Panc1 (cell line): ENCODE measurements around the gene CYB5A. TPM values are rescaled to one million over a fixed set of nuclear protein-coding genes. Genes with fewer than 3 reads are reported as not detected.

Source experiments
- ATAC-seq: fragments of 200-7000 bp; cut with Tn5 transposase; 2 replicates; pipeline ENCODE4 v1.9.1; 2020; ENCODE audit warnings: mild to moderate bottlenecking, moderate library complexity
- BruUV-seq: library from RNA; stranded (reverse); fragments of 400-500 nt; replicated peaks from 2 replicates; lab custom pipeline; 2021; lab: Mats Ljungman, UMichigan
- CTCF ChIA-PET: fragments of 300-600 bp; sonication (Branson Sonifier 250); formaldehyde crosslinking; loops from one replicate; lab custom pipeline; 2022; ENCODE audit warnings: antibody characterized with exemption; lab: Charles Lee
- POLR2A ChIA-PET: fragments of 300-600 bp; sonication (Branson Sonifier 250); formaldehyde crosslinking; loops from one replicate; lab custom pipeline; 2022; ENCODE audit warnings: antibody characterized with exemption; lab: Charles Lee
- DNase-seq: peaks from one replicate; pipeline ENCODE4 v3.0.0-alpha.2; 2010; ENCODE audit warnings: low read depth, low spot score
- H3K27ac ChIP-seq: 2 replicates; pipeline ENCODE4 v1.5.1; 2011; ENCODE audit warnings: mild to moderate bottlenecking, low read length, inconsistent platforms
- H3K27me3 ChIP-seq: fragments of 200-500 bp; sonication (Bioruptor generic); 2 replicates; pipeline ENCODE4 v1.6.0; 2014; ENCODE audit warnings: low read length, inconsistent platforms; ENCODE audit not compliant: control insufficient read depth, insufficient read depth
- H3K36me3 ChIP-seq: fragments of 200-500 bp; sonication (Bioruptor generic); 2 replicates; pipeline ENCODE4 v1.5.1; 2014; ENCODE audit warnings: inconsistent platforms, mild to moderate bottlenecking, low read length, moderate library complexity; ENCODE audit not compliant: control insufficient read depth, insufficient read depth
- H3K4me1 ChIP-seq: 2 replicates; pipeline ENCODE4 v1.5.1; 2011; ENCODE audit warnings: inconsistent platforms, mild to moderate bottlenecking, low read length, moderate library complexity; ENCODE audit not compliant: control insufficient read depth, insufficient read depth
- H3K4me3 ChIP-seq, 2 experiments: 2 replicates each; pipeline ENCODE4 v1.5.1; 2011 to 2012; ENCODE audit warnings: low read depth in 2 of 2, low read length in 2 of 2, mild to moderate bottlenecking in 2 of 2, inconsistent platforms in 1 of 2, moderate library complexity in 1 of 2
- H3K9me3 ChIP-seq: fragments of 200-500 bp; sonication (Bioruptor generic); 2 replicates; pipeline ENCODE4 v1.5.1; 2014; ENCODE audit warnings: low read depth, mild to moderate bottlenecking, inconsistent platforms, low read length, moderate library complexity; ENCODE audit not compliant: control insufficient read depth, insufficient read depth
- POLR2AphosphoS5 ChIP-seq: IDR thresholded peaks from 2 replicates; pipeline ENCODE4 v1.6.1; 2012; ENCODE audit warnings: mild to moderate bottlenecking, low read depth, low read length, moderate library complexity
- SIN3A ChIP-seq: IDR thresholded peaks from 2 replicates; pipeline ENCODE4 v1.6.1; 2012; ENCODE audit warnings: low read depth, mild to moderate bottlenecking, low read length, moderate library complexity, borderline replicate concordance; ENCODE audit not compliant: insufficient read depth
- TCF7L2 ChIP-seq: IDR thresholded peaks from 2 replicates; pipeline ENCODE4 v1.6.1; 2011; ENCODE audit warnings: mild to moderate bottlenecking, low read depth, low read length, inconsistent platforms
- in situ Hi-C: cut with HindIII; loops from 2 replicates; pipeline ENCODE4 v1.10.0; 2016; ENCODE audit warnings: low sequenced_read_pairs, low pct_unique_long_range_greater_than_20kb
- intact Hi-C: fragments of 100-400 bp; cut with micrococcal nuclease; formaldehyde crosslinking; loops from one replicate; pipeline ENCODE4 v1.10.0; 2022; ENCODE audit not compliant: unreplicated experiment
- total RNA-seq: library from RNA; stranded (reverse); gene quantifications from one replicate; pipeline ENCODE4 v1.2.1, GENCODE V29; 2021; ENCODE audit not compliant: unreplicated experiment
- TF ChIP-seq, protein P1 (sequence below): fragments of 450-650 bp; IDR thresholded peaks from 2 replicates; pipeline ENCODE4 v1.5.1; 2017; ENCODE audit warnings: mild to moderate bottlenecking
- TF ChIP-seq, protein P2 (sequence below), 2 experiments: IDR thresholded peaks; 2 replicates each; pipeline ENCODE4 v1.6.1; 2011 to 2012; ENCODE audit warnings: low read depth in 2 of 2, control low read depth in 1 of 2, low read length in 1 of 2, mild to moderate bottlenecking in 1 of 2, moderate library complexity in 1 of 2; ENCODE audit not compliant: insufficient read depth in 1 of 2

The CYB5A gene
- total RNA-seq, 1 experiment from 2014 or later: 51.3 TPM

DNA sequence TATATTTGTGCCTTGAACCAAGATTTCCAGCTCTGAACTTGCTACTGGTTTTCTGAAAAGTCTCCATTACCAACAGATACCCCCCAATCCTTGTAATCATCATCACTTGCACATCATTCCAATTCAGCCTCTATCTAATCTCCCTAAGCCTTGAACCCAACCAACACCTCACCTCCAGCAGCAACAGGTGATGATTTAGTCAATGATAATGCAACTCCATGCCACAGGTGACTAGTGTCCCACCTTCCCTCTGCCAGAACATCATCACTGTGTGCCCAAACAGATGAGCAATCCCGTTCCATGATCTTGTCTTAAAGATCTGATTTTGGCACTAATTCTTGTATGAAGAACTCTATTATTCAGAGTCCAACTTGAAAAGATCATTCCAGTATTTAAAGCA, 75.9 kb downstream of the CYB5A start:
- TF ChIP-seq, protein P1, sequence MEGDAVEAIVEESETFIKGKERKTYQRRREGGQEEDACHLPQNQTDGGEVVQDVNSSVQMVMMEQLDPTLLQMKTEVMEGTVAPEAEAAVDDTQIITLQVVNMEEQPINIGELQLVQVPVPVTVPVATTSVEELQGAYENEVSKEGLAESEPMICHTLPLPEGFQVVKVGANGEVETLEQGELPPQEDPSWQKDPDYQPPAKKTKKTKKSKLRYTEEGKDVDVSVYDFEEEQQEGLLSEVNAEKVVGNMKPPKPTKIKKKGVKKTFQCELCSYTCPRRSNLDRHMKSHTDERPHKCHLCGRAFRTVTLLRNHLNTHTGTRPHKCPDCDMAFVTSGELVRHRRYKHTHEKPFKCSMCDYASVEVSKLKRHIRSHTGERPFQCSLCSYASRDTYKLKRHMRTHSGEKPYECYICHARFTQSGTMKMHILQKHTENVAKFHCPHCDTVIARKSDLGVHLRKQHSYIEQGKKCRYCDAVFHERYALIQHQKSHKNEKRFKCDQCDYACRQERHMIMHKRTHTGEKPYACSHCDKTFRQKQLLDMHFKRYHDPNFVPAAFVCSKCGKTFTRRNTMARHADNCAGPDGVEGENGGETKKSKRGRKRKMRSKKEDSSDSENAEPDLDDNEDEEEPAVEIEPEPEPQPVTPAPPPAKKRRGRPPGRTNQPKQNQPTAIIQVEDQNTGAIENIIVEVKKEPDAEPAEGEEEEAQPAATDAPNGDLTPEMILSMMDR: no peak
- Histone ChIP-seq H3K27ac (no peak overlapping the region), H3K27me3 (peaks cover 13% of the 10 kb centered on the region), H3K9me3 (no peaks in the 10 kb centered on the region), H3K4me3 (no peak overlapping the region), H3K4me1 (no peaks in the 10 kb centered on the region), H3K36me3 (no peaks in the 10 kb centered on the region)
- ATAC-seq (no peak), DNase-seq (no peak)
- no TSS peak for BruUV-seq
- in situ Hi-C loops (no loop called here), intact Hi-C loops (no loop called here)
- POLR2A ChIA-PET: no interaction called here
- CTCF ChIA-PET: no interaction called here

DNA sequence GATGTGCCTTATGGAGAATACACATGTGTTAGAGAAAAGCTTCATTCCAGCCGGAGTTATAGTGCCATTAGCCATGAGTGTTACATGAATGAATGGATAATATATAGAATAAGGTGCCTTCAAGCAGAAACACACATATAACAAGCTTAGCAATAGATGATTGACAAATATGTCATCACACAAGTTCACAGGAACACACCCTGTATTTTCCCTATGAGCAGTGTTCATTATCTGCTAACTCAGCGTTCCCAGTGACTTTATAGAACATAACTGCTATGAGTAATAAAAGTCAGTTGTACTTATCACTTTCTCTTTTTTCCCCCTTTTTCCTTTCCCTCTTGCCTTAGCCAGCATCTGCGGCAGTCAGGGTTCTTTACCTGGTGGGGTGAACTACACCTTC, 78.3 kb downstream of the CYB5A start:
- in situ Hi-C loops: no loop called here
- Histone ChIP-seq H3K27me3 (peaks cover 13% of the 10 kb centered on the region), H3K27ac (no peak overlapping the region), H3K36me3 (no peaks in the 10 kb centered on the region), H3K4me3 (no peak overlapping the region), H3K9me3 (no peaks in the 10 kb centered on the region), H3K4me1 (no peaks in the 10 kb centered on the region)
- POLR2A ChIA-PET: no interaction called here
- no TSS peak for BruUV-seq
- DNase-seq: no peak
- intact Hi-C loops: no loop called here
- TF ChIP-seq TCF7L2 (no peak), SIN3A (no peak), POLR2AphosphoS5 (no peak)
- TF ChIP-seq, protein P2, sequence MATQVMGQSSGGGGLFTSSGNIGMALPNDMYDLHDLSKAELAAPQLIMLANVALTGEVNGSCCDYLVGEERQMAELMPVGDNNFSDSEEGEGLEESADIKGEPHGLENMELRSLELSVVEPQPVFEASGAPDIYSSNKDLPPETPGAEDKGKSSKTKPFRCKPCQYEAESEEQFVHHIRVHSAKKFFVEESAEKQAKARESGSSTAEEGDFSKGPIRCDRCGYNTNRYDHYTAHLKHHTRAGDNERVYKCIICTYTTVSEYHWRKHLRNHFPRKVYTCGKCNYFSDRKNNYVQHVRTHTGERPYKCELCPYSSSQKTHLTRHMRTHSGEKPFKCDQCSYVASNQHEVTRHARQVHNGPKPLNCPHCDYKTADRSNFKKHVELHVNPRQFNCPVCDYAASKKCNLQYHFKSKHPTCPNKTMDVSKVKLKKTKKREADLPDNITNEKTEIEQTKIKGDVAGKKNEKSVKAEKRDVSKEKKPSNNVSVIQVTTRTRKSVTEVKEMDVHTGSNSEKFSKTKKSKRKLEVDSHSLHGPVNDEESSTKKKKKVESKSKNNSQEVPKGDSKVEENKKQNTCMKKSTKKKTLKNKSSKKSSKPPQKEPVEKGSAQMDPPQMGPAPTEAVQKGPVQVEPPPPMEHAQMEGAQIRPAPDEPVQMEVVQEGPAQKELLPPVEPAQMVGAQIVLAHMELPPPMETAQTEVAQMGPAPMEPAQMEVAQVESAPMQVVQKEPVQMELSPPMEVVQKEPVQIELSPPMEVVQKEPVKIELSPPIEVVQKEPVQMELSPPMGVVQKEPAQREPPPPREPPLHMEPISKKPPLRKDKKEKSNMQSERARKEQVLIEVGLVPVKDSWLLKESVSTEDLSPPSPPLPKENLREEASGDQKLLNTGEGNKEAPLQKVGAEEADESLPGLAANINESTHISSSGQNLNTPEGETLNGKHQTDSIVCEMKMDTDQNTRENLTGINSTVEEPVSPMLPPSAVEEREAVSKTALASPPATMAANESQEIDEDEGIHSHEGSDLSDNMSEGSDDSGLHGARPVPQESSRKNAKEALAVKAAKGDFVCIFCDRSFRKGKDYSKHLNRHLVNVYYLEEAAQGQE (IDR thresholded peaks at IDR 0.05; ENCODE audit: insufficient read depth in 1 of 2, low read depth in 2 of 2, low read length in 1 of 2): no peak
- TF ChIP-seq, protein P1: no peak
- CTCF ChIA-PET: no interaction called here
- no peak for ATAC-seq
